Measurements from ENCODE around the gene FBL.

GRCh38 chr19:39811064-39811463 is 35.1 kb downstream of the FBL start:
- TF ChIP-seq CTCF (conservative IDR thresholded peaks at IDR 0.05; ENCODE audit: low read depth, low read length) (no peak), EZH2 (IDR thresholded peaks at IDR 0.05; ENCODE audit: borderline replicate concordance, low read depth, low read length, poor library complexity, severe bottlenecking) (no peak)
